Measurements from ENCODE around the gene FTCDNL1.

- TF ChIP-seq SPI1 (IDR thresholded peaks at IDR 0.05; ENCODE audit: low read depth, low read length), result no peak
- TF ChIP-seq POLR2A (IDR thresholded peaks at IDR 0.05; ENCODE audit: low read depth, low read length), result no peak
- no peak for TF ChIP-seq TAF1 (IDR thresholded peaks at IDR 0.05; ENCODE audit: low read depth, low read length)
- no peak for TF ChIP-seq POLR2AphosphoS5 (IDR thresholded peaks at IDR 0.05; ENCODE audit: low read depth, low read length)
- TF ChIP-seq PAX5 (IDR thresholded peaks at IDR 0.05; ENCODE audit: insufficient read depth, low read length, severe bottlenecking), result no peak
Observed at GRCh38 chr2:199819746-199820145, 31.2 kb downstream of the FTCDNL1 start.
